Fibroblast of the conjunctiva (primary cell): ENCODE results near the gene TACR1.

ENCODE experiments used
- DNase-seq: peaks from one replicate; pipeline ENCODE4 v3.0.0-alpha.2; 2010; ENCODE audit warnings: low read depth

TACR1 gene

GRCh38 chr2:75018162-75018561 lies 181.2 kb downstream of the TACR1 start:
- DNase-seq, result no peak

GRCh38 chr2:75012080-75012479 lies 187.2 kb downstream of the TACR1 start:
- DNase-seq, result no peak

GRCh38 chr2:75010571-75010970 lies 188.7 kb downstream of the TACR1 start:
- no peak for DNase-seq

GRCh38 chr2:75007819-75008218 lies 191.5 kb downstream of the TACR1 start:
- no peak for DNase-seq

- no peak for DNase-seq
These were observed 192.3 kb downstream of the TACR1 start for GRCh38 chr2:75007061-75007460.

GRCh38 chr2:75006041-75006440 lies 193.3 kb downstream of the TACR1 start:
- DNase-seq, result no peak

GRCh38 chr2:75003773-75004172 lies 195.5 kb downstream of the TACR1 start:
- no peak for DNase-seq

GRCh38 chr2:75003276-75003675 lies 196.0 kb downstream of the TACR1 start:
- DNase-seq, result no peak

GRCh38 chr2:75002007-75002406 lies 197.3 kb downstream of the TACR1 start:
- DNase-seq, result no peak

GRCh38 chr2:74999468-74999867 lies 199.9 kb downstream of the TACR1 start:
- DNase-seq, result no peak
